Measurements from ENCODE around the gene KLHL1. TPM values are rescaled to one million over a fixed set of nuclear protein-coding genes. Genes with fewer than 3 reads are reported as not detected.

The KLHL1 gene
- not detected in 2 replicates for total RNA-seq

GRCh38 chr13:70108356-70109105 lies at the start of gene KLHL1:
TSS of gene KLHL1 (minus strand) at chr13:70108452. CDS start at chr13:70107699, 753 bp downstream.

GRCh38 chr13:70107498-70108281 lies 562 bp downstream of the KLHL1 start, which contains the start of gene ATXN8OS:
TSS of gene ATXN8OS (plus strand) at chr13:70107826.

Other genes with a start within 250 kb of the KLHL1 start
- gene ATXN8OS, start 626 bp downstream of the KLHL1 start, total RNA-seq, result not detected in 2 replicates

All from aortic smooth muscle cell (primary cell).